Testis (tissue), 2 donors: ENCODE data around the gene GPRC5C.

Experiments used
- CTCF ChIP-seq, 3 experiments: fragments of 450-650 bp in 2 of 3; fragments of 200-600 bp in 1 of 3; sonication (generic) in 1 of 3; IDR thresholded peaks; one replicate each; pipeline ENCODE4 v1.5.1; 2016 to 2019; ENCODE audit warnings: antibody characterized with exemption in 3 of 3, mild to moderate bottlenecking in 2 of 3, moderate library complexity in 1 of 3
- POLR2A ChIP-seq: fragments of 450-650 bp; IDR thresholded peaks from one replicate; pipeline ENCODE4 v1.6.1; 2017; ENCODE audit warnings: antibody characterized with exemption, mild to moderate bottlenecking, moderate library complexity

GRCh38 chr17:74472890-74473289 is 41.0 kb downstream of the GPRC5C start:
- TF ChIP-seq CTCF (IDR thresholded peaks at IDR 0.05) (no peak), POLR2A (no peak)
